H1 (cell line): Measurements from ENCODE around the gene DRC3. TPM values are rescaled to one million over a fixed set of nuclear protein-coding genes. Genes with fewer than 3 reads are reported as not detected.

Experiments
- ASH2L ChIP-seq: fragments of 200-600, 300-600 bp; sonication (generic); IDR thresholded peaks from one replicate; pipeline ENCODE4 v1.7.1; 2017; ENCODE audit warnings: low read length
- CBX5 ChIP-seq: fragments of 300-800, 300-1000 bp; sonication (generic); IDR thresholded peaks from 2 replicates; pipeline ENCODE4 v1.7.1; 2016; ENCODE audit warnings: antibody characterized with exemption, low read length, low read depth
- CHD2 ChIP-seq: IDR thresholded peaks from 2 replicates; pipeline ENCODE4 v1.6.1; 2012; ENCODE audit warnings: low read length, improper control_type of control experiment
- HDAC6 ChIP-seq: IDR thresholded peaks from one replicate; pipeline ENCODE4 v1.7.1; 2012; ENCODE audit warnings: low read depth, mild to moderate bottlenecking, inconsistent platforms, low read length, moderate library complexity
- KDM4A ChIP-seq: IDR thresholded peaks from one replicate; pipeline ENCODE4 v1.7.1; 2012; ENCODE audit warnings: low read depth, mild to moderate bottlenecking, moderate library complexity, low read length, inconsistent platforms; ENCODE audit not compliant: severe bottlenecking
- MAFK ChIP-seq: IDR thresholded peaks from 2 replicates; pipeline ENCODE4 v1.6.1; 2012; ENCODE audit warnings: low read depth, mild to moderate bottlenecking, improper control_type of control experiment, low read length
- polyA plus RNA-seq, 7 experiments: library from polyadenylated mRNA; depleted of rRNA in 3 of 7; stranded (reverse) in 5 of 7; unstranded in 2 of 7; fragments of >200 nt in 5 of 7; fragments of 200-250 nt in 2 of 7; gene quantifications; 1 replicate in 5 of 7; 2 replicates in 1 of 7; 4 replicates in 1 of 7; pipeline versions ENCODE4 v1.2.1 to v1.2.3, GENCODE V29; 2011 to 2013; ENCODE audit warnings: missing spikeins in 2 of 7, mixed read lengths in 2 of 7
- total RNA-seq: library from RNA; stranded (reverse); fragmentation: NEBNext Ultra II Directional; extraction: Animal tissue kit (Norgen Biotek cat#: 25700); gene quantifications from 2 replicates; pipeline ENCODE4 v1.2.1, GENCODE V29; 2021

The DRC3 gene
- total and polyA plus RNA-seq, 2 of the 8 experiments (the other 6 are each of a cell fraction or from before 2014, with no cell fraction given), result 0.59 TPM; not detected in 1

GRCh38 chr17:18044609-18045008 is 71.9 kb downstream of the DRC3 start (continued):
- TF ChIP-seq MAFK (no peak), HDAC6 (no peak), CHD2 (no peak), KDM4A (no peak), ASH2L (no peak), CBX5 (no peak)
- TF ChIP-seq, all 59 proteins: peak for 0
